OCI-LY1 (cell line): ENCODE measurements around the gene NOP53.
A peak's percentile ranks its signal among the peaks of the same experiment; 100 is the strongest.
"Not testable (repeated sequence)": the region's sequence is repeated elsewhere in the genome, so short reads cannot be mapped to it uniquely, and the experiment has no call there.

Experiments used
- H2AFZ ChIP-seq: fragments of 200-600 bp; sonication (generic), shearing (Covaris generic); 2 replicates; pipeline ENCODE4 v1.6.0; 2014; ENCODE audit warnings: antibody characterized with exemption, mild to moderate bottlenecking, low read length
- H3F3A ChIP-seq: fragments of 200-600 bp; sonication (generic), shearing (Covaris generic); 2 replicates; pipeline ENCODE4 v1.6.0; 2014; ENCODE audit warnings: mild to moderate bottlenecking, antibody characterized with exemption, low read length, moderate library complexity; ENCODE audit not compliant: insufficient read depth
- H3K27ac ChIP-seq: fragments of 200-600 bp; sonication (generic); 2 replicates; pipeline ENCODE4 v1.5.1; 2014; ENCODE audit warnings: low read length, mixed run types, mild to moderate bottlenecking, low read depth; ENCODE audit not compliant: poor library complexity, severe bottlenecking
- H3K27me3 ChIP-seq: fragments of 200-600 bp; sonication (generic); 2 replicates; pipeline ENCODE4 v1.6.0; 2014; ENCODE audit warnings: antibody characterized with exemption, mild to moderate bottlenecking, low read length, moderate library complexity; ENCODE audit not compliant: insufficient read depth
- H3K36me3 ChIP-seq: fragments of 200-600 bp; sonication (generic); 2 replicates; pipeline ENCODE4 v1.6.1; 2014; ENCODE audit warnings: mild to moderate bottlenecking, antibody characterized with exemption, low read length, moderate library complexity, mixed read lengths; ENCODE audit not compliant: insufficient read depth
- H3K4me1 ChIP-seq: fragments of 200-600 bp; sonication (generic); 2 replicates; pipeline ENCODE4 v1.5.1; 2014; ENCODE audit warnings: mild to moderate bottlenecking, low read length, moderate library complexity; ENCODE audit not compliant: insufficient read depth, severe bottlenecking
- H3K4me2 ChIP-seq: fragments of 200-600 bp; sonication (generic), shearing (Covaris generic); 2 replicates; pipeline ENCODE4 v1.6.1; 2014; ENCODE audit warnings: low read length
- H3K4me3 ChIP-seq: fragments of 200-600 bp; sonication (generic); 2 replicates; pipeline ENCODE4 v1.5.1; 2014; ENCODE audit warnings: low read length, low read depth, mild to moderate bottlenecking, mixed read lengths; ENCODE audit not compliant: poor library complexity, severe bottlenecking
- H3K79me2 ChIP-seq: fragments of 200-600 bp; shearing (Covaris generic); 2 replicates; pipeline ENCODE4 v1.6.1; 2016; ENCODE audit warnings: mixed run types, low read length, mixed read lengths; ENCODE audit not compliant: insufficient read depth
- H3K9ac ChIP-seq: fragments of 200-600 bp; sonication (generic), shearing (Covaris generic); 2 replicates; pipeline ENCODE4 v1.6.1; 2014; ENCODE audit warnings: mild to moderate bottlenecking, low read length, mixed read lengths
- H3K9me2 ChIP-seq: fragments of 200-600 bp; sonication (generic), shearing (Covaris generic); 2 replicates; pipeline ENCODE4 v1.6.1; 2014; ENCODE audit warnings: low read depth, mild to moderate bottlenecking, low read length, mixed read lengths
- H3K9me3 ChIP-seq: fragments of 200-600 bp; shearing (Covaris generic); 2 replicates; pipeline ENCODE4 v1.6.1; 2014; ENCODE audit warnings: low read length, mixed read lengths
- H4K20me1 ChIP-seq: fragments of 200-600 bp; sonication (generic), shearing (Covaris generic); 2 replicates; pipeline ENCODE4 v1.6.0; 2016; ENCODE audit warnings: mild to moderate bottlenecking, low read length; ENCODE audit not compliant: insufficient read depth
- CTCF ChIP-seq: fragments of 200-600 bp; sonication (generic), shearing (Covaris generic); IDR thresholded peaks from 2 replicates; pipeline ENCODE4 v1.5.1; 2017; ENCODE audit warnings: mild to moderate bottlenecking, antibody characterized with exemption, low read length, moderate library complexity, mixed read lengths
- EZH2 ChIP-seq: fragments of 200-600 bp; sonication (generic), shearing (Covaris generic); IDR thresholded peaks from 2 replicates; pipeline ENCODE4 v1.8.0; 2017; ENCODE audit warnings: borderline replicate concordance, mixed run types, mild to moderate bottlenecking, antibody characterized with exemption, low read length, moderate library complexity, mixed read lengths

NOP53 gene

GRCh38 chr19:47713046-47714021 lies 32.0 kb upstream of the NOP53 start, which contains the start of gene EHD2:
Gene EHD2 (plus strand): TSS chr19:47713422. CDS start chr19:47716613, 3,191 bp downstream.
- Histone ChIP-seq H3K36me3 (no peaks in the 10 kb centered on the region; the same call in 1 of the 2 replicates), H3K79me2 (no peaks in the 10 kb centered on the region), H3K4me3 (no peak within 1 kb of the TSS), H3K4me1 (no peaks in the 10 kb centered on the region), H3K9me3 (no peaks in the 10 kb centered on the region), H2AFZ (no peak within 1 kb of the TSS), H3K27me3 (peaks cover 11% of the 10 kb centered on the region; the same call in 1 of the 2 replicates), H3K4me2 (no peak within 1 kb of the TSS), H3F3A (no peaks in the 10 kb centered on the region), H3K9ac (no peak within 1 kb of the TSS), H4K20me1 (no peaks in the 10 kb centered on the region), H3K27ac (no peak within 1 kb of the TSS), H3K9me2 (no peaks in the 10 kb centered on the region)
- peak; percentile 49 for TF ChIP-seq CTCF
- TF ChIP-seq EZH2: no peak

- Histone ChIP-seq H3K4me2 (no peak overlapping the region), H3K4me1 (no peaks in the 10 kb centered on the region), H3K27ac (no peak overlapping the region), H3K27me3 (peaks cover 11% of the 10 kb centered on the region; the same call in 1 of the 2 replicates), H3K9ac (no peak overlapping the region), H3F3A (no peaks in the 10 kb centered on the region), H3K79me2 (no peaks in the 10 kb centered on the region), H3K4me3 (no peak overlapping the region), H2AFZ (no peak overlapping the region), H3K36me3 (no peaks in the 10 kb centered on the region; the same call in 1 of the 2 replicates), H3K9me3 (no peaks in the 10 kb centered on the region), H4K20me1 (no peaks in the 10 kb centered on the region), H3K9me2 (no peaks in the 10 kb centered on the region)
- TF ChIP-seq EZH2: no peak
These were observed 31.0 kb upstream of the NOP53 start for GRCh38 chr19:47714339-47714738.

- H3K36me3 ChIP-seq, H3K4me3 ChIP-seq, H3K27ac ChIP-seq, H4K20me1 ChIP-seq, H3F3A ChIP-seq, H3K4me1 ChIP-seq, H2AFZ ChIP-seq, H3K9me2 ChIP-seq, H3K9me3 ChIP-seq, H3K4me2 ChIP-seq, H3K79me2 ChIP-seq, H3K9ac ChIP-seq: not testable (repeated sequence)
- peaks cover 11% of the 10 kb centered on the region; the same call in 1 of the 2 replicates for H3K27me3 ChIP-seq
These were observed 30.5 kb upstream of the NOP53 start for GRCh38 chr19:47714855-47715254.

GRCh38 chr19:47716270-47716937 lies 28.9 kb upstream of the NOP53 start:
- H3K9me3 ChIP-seq: no peaks in the 10 kb centered on the region
- no peak overlapping the region for H3K4me3 ChIP-seq
- H3F3A ChIP-seq: no peaks in the 10 kb centered on the region
- no peaks in the 10 kb centered on the region; the same call in 1 of the 2 replicates for H3K36me3 ChIP-seq
- TF ChIP-seq CTCF (no peak), EZH2 (no peak)
- no peaks in the 10 kb centered on the region for H3K9me2 ChIP-seq
- no peaks in the 10 kb centered on the region for H3K4me1 ChIP-seq
- peaks cover 11% of the 10 kb centered on the region; the same call in 1 of the 2 replicates for H3K27me3 ChIP-seq
- no peak overlapping the region for H3K4me2 ChIP-seq
- no peaks in the 10 kb centered on the region for H4K20me1 ChIP-seq
- H3K9ac ChIP-seq: no peak overlapping the region
- no peak overlapping the region for H3K27ac ChIP-seq
- H3K79me2 ChIP-seq: no peaks in the 10 kb centered on the region
- no peak overlapping the region for H2AFZ ChIP-seq

- not testable (repeated sequence) for H3K4me2 ChIP-seq, H3F3A ChIP-seq, H3K36me3 ChIP-seq, H2AFZ ChIP-seq, H3K4me1 ChIP-seq, H3K9me2 ChIP-seq, H3K9me3 ChIP-seq, H3K4me3 ChIP-seq, H4K20me1 ChIP-seq, H3K79me2 ChIP-seq, H3K9ac ChIP-seq, H3K27ac ChIP-seq
- peaks cover 11% of the 10 kb centered on the region; the same call in 1 of the 2 replicates for H3K27me3 ChIP-seq
These were observed 26.8 kb upstream of the NOP53 start for GRCh38 chr19:47718415-47719046.
